KOPT-K1 (cell line): Measurements from ENCODE around the gene ARHGAP30.

Source experiments
- H3K27ac ChIP-seq: fragments of 200-600 bp; sonication (generic); 2 replicates; pipeline ENCODE4 v1.5.1; 2016; ENCODE audit warnings: antibody characterized with exemption, mild to moderate bottlenecking, low read depth, low read length; ENCODE audit not compliant: poor library complexity, severe bottlenecking
- H3K36me3 ChIP-seq: fragments of 200-600 bp; sonication (generic); 2 replicates; pipeline ENCODE4 v1.5.1; 2017; ENCODE audit warnings: antibody characterized with exemption, mild to moderate bottlenecking, low read length, moderate library complexity; ENCODE audit not compliant: insufficient read depth
- H3K9me3 ChIP-seq: fragments of 200-600 bp; sonication (generic); 2 replicates; pipeline ENCODE4 v1.5.1; 2017; ENCODE audit warnings: antibody characterized with exemption, low read length, mild to moderate bottlenecking; ENCODE audit not compliant: insufficient read depth, poor library complexity, severe bottlenecking

Gene ARHGAP30

DNA sequence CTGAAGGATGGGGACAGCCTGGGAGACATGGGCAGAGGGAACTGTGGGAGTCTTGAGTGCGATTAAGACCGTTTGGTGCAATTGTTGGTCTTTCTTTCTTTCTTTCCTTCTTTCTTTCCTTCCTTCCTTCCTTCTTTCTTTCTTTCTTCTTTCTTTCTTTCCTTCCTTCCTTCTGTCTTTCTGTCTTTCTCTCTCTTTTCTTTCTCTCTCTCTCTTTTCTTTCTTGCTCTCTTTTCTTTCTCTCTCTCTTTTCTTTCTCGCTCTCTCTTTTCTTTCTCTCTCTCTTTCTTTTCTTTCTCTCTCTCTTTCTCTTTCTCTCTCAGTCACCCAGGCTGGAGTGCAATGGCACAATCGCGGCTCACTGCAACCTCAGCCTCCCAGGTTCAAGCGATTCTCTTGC lies 25.5 kb upstream of the ARHGAP30 start:
- Histone ChIP-seq H3K36me3 (peaks cover 14% of the 10 kb centered on the region), H3K27ac (no peak overlapping the region), H3K9me3 (no peaks in the 10 kb centered on the region)

DNA sequence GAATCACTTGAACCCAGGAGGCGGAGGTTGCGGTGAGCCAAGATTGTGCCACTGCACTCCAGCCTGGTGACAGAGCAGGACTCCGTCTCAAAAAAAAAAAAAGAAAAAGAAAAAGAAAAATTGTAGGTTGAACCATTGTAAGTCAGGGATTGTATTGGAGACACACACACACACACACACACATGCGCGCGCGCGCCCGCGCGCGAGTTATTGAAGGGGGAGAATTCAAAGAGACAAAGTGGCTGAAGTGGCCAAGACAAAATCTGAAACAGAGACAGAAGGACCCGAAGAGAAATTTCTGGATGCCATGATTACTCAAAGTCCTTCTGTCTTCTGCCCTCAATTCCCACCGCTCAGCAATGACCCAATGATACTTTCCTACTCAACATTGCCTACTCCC lies 24.8 kb upstream of the ARHGAP30 start:
- no peaks in the 10 kb centered on the region for H3K9me3 ChIP-seq
- no peak overlapping the region for H3K27ac ChIP-seq
- H3K36me3 ChIP-seq: peaks cover 6% of the 10 kb centered on the region

DNA sequence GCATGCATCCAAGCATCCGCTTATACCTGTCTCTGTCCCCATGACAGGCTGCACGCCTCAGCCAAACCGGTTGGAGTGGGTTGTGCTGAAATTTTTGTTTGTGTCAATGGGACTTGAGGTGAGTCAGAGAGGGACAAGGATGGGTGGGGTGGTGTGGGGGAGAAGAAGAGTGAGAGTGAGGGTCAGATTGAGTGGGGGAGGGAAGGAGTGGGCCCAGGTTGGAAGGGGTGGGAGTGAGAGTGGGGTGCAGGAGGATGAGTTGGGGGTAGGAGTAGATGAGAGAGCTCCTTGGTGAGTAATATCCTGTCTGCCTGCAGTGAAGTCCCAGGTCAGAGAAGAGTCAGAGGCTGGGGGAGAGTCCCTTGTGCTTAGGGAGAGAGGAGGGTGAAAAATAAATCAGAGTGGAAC lies 22.9 kb upstream of the ARHGAP30 start:
- H3K27ac ChIP-seq: no peak overlapping the region
- no peaks in the 10 kb centered on the region for H3K36me3 ChIP-seq
- no peaks in the 10 kb centered on the region for H3K9me3 ChIP-seq

DNA sequence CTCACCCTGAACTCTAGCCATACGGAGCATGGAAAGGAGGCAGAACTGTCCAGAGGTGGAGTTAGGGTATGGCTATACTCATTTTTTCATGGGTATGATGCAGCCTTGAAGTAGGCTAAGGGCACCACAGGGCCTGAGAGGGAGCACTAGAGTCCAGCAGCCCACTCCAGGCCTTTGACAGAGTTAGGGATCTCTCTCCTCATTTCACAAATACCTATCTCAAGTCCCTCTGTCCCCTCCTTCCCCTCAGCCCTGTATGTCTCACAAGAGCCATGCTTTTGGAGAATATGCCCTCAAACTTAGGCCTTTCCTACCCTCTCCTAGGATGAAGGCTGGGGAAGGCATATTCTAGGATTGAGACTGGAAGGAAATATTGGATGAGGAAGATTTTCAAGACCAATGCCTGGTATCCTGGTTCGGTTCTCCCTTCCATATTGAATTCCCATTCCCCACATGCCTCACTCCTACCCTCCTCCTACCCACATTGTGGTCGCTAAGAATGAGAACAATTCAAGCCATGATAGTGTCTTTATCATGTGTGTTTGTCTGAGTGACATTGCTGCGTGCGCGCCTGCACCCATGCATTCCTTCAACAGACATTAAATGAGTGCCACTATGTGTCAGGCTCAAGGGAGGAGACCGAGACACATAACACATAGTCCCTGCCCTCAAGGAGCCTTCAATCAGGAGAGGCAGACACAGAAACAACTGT lies 22.3 kb upstream of the ARHGAP30 start:
- Histone ChIP-seq H3K27ac (no peak overlapping the region), H3K36me3 (no peaks in the 10 kb centered on the region), H3K9me3 (no peaks in the 10 kb centered on the region)

DNA sequence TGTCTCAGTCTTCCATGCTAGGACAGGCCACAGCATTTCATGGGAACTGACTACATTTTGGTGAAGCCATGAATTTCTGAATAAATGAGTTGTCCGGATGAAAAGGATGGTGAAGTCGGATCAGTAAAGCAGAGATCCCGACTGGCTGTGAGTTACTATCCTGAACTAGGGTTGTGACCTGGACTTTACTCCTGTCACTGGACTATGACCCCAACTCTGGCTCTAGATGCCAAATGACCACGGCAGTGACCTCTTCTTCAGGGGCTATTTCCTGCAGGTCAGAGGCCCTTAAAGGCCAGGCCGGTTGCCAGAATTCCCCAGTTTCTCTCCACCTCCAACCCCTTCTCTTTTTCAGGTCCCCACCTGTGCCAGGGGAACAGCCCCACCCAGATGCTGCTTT lies 21.4 kb upstream of the ARHGAP30 start:
- Histone ChIP-seq H3K36me3 (no peaks in the 10 kb centered on the region), H3K27ac (no peak overlapping the region), H3K9me3 (no peaks in the 10 kb centered on the region)

DNA sequence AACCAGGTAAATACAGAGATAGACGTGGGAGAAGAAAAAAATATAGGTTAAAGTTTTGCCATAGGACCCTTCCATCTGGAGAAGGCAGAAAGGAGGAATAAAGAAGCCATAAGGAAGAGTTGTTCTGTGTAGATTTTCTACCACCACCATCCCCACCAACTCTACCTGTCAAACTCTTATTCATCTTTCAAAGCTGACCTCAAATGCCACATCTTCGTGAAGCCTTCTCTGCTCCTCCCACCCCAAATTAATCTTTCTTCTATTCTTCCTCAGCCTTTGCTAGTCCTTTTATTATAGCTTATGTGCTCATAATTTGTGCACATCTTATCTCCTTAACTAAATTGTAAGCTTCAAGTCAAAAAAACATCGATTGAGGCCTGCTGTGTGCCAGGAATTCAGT lies 20.9 kb upstream of the ARHGAP30 start:
- Histone ChIP-seq H3K27ac (no peak overlapping the region), H3K9me3 (no peaks in the 10 kb centered on the region), H3K36me3 (no peaks in the 10 kb centered on the region)

DNA sequence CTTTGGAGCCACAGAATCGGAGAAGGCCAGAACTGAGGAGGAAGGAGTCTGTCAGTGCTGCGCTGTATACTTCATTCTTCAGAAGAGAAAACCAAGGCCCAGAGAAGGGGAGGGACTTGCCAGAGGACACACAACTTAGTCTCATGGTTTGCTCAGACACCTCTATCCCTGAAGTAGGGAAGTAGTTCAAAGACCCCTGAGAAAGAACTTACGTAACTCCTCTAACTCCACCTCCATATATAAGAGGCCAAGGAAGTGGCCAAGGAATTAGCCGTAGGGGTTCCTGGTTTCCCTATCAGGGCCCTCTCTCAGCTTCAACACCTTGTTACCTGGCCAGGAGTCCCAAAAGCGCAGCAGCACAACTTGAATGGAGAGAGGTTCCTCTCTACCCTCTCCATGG lies 20.2 kb upstream of the ARHGAP30 start:
- no peaks in the 10 kb centered on the region for H3K9me3 ChIP-seq
- no peaks in the 10 kb centered on the region for H3K36me3 ChIP-seq
- H3K27ac ChIP-seq: no peak overlapping the region

DNA sequence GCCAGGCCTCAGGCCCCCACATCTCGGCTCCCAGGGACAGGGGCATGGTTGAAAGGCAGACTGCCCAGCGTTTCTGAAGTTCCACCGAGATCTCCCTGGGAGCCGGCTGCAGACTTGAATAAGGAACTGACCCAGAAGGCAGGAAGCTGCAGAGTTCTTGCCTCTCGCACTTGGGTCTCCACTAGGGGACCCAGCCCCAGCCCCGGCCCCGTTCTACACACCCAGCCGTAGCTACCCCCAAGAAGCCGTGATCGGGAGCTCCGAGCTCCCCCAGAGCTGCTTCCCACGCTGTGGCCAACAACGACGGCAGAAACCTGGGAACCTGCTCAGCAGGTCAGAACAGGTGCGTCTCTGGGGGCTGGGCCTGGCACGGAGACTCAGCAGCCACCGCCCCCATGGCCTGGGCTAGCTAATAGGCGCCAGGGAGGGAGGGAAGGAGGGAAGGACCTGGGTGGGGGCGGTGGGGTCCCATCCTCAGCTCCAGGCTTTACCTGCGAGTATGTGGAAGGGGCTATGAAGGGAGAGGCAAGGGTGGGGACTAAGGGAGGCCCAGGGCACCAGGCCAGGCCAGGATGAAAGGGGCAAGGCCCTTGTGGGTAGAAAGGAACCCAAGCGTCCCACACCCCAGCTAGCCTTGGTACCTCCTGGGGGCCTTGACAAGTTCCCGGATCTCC lies 19.7 kb upstream of the ARHGAP30 start, which contains the start of gene NECTIN4:
Gene NECTIN4 (minus strand): TSS at position 308 of the 674 bp plus-strand sequence. CDS start 262 bp downstream, at position 46.
- Histone ChIP-seq H3K27ac (no peak within 1 kb of the TSS), H3K9me3 (no peaks in the 10 kb centered on the region)

DNA sequence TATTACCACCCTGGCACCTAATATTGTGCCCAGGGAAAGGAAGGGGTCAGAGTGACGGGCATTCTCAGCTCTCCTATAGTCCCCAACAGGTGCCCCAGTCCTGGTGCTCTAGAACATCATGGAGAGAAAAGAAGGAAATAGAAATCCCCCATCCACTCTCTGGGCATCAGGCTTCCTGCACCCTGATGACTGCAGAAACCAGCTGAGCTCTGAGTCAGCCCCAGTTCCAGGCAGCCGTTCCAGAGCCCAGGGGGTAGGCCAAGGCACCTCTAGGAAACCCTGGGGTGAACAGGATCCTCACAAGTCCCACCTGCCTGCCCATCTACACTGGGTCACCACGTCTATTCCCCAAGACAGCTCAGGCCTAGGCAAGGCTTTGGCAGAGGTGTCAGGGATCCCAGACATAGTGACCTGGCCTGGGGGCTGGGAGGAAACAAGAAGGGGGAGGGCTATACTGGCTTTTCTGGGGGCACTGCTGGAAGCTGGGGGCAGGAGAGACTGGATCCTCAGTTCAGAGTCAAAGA lies 19.0 kb upstream of the ARHGAP30 start:
- Histone ChIP-seq H3K9me3 (no peaks in the 10 kb centered on the region), H3K36me3 (no peaks in the 10 kb centered on the region), H3K27ac (no peak overlapping the region)

More for the DNA sequence above, 19.7 kb upstream of the ARHGAP30 start, which contains the start of gene NECTIN4:
- no peaks in the 10 kb centered on the region for H3K36me3 ChIP-seq

DNA sequence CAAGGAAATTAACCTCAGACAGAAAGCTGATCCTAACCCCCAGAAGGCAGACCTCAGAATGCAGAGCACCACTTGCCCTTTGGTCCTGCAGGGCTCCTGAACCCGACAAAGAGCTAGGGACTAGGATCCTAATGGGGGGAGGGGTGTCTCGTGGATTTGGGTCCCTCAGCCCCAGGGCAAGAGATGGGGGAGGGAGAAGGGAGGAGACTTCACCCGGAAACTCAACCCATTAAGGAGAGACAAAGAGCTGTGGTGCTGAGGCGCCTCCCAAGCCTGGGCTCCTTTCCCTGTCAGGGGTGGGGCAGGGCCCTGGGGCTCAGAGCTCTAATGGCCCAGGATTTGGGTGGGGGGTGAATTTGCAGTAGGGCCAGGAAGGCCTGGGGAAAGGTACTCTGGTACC lies 16.8 kb upstream of the ARHGAP30 start:
- H3K9me3 ChIP-seq: no peaks in the 10 kb centered on the region
- H3K36me3 ChIP-seq: no peaks in the 10 kb centered on the region
- H3K27ac ChIP-seq: no peak overlapping the region

DNA sequence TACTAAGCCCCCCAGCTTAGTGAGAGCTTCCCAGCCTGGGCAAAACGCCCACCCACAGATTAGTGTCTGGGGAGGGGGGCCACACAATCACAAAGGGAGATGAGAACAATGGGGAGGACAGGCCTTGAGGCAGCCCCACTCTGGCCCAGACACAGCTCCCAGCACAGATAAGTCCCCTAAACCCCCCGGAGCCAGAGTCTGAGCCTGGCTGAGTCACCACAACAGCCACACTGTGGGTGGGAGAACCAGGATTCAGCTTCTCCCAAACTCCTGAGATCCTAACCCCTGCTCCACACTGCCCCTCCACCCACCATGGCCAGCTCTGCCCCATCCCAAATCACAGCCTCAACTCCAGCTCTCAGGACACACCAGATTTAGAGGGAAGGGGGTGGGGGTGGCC lies 15.5 kb upstream of the ARHGAP30 start:
- H3K36me3 ChIP-seq: no peaks in the 10 kb centered on the region
- no peak overlapping the region for H3K27ac ChIP-seq
- H3K9me3 ChIP-seq: no peaks in the 10 kb centered on the region

DNA sequence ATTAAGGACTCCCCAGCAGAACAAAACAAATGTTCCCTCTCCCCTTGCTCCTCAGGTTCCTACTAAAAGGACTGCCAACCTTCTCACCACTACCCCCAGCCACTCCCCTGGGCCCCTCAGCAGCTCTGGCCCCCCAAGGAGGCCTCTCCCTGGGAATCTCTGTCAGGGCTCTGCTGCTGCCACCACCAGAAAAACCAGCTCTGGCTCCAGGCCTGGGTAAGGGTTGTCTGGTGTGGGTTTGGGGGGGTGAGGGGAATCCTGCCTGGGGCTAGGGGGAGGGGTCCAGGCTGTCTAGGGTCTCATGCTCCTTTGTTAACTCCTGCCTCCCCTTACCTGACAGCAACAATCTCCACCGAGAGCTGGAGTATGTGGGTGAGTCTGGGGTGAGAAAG lies 14.9 kb upstream of the ARHGAP30 start:
- Histone ChIP-seq H3K36me3 (no peaks in the 10 kb centered on the region), H3K9me3 (no peaks in the 10 kb centered on the region), H3K27ac (no peak overlapping the region)

DNA sequence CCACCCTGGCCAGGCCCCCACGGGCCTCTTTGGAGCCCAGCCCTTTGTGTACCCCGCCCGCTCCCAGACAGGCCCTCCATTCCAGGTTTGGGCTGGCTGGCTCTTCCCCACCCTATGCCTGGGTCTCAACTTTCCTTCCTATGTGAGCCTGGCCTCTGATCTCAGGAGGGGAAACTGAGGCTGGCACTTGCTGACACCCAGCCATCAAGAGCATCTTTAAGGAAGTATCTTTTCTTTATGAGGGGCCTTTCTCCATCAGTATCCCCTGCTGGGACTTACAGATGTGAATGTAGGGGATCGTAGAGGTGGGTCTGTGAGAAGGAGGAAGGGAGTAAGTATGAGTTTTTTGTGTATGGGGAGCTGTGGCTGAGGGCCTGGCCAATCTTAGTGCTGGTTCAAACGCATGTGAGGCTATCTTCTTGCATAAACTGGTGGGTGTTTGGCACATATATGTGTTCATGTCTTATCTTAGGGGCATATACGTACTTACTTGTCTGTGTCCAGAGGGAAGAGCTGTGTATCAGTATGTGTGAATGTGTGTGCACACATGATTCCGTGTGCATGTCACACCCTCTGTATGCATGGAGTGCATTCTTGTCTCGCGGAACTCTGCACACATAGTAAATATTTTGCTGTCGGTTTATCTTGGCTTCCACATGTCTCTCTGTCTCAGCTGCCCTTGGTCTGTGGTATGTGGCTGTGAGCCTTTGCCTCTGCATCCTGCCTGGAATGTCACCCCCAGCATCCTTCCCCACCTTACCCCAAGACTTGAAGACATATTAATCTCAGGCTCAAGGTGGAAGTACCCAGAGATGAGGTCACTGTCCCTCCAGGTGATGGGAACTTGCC lies 14.3 kb upstream of the ARHGAP30 start:
- Histone ChIP-seq H3K27ac (no peak overlapping the region), H3K36me3 (no peaks in the 10 kb centered on the region), H3K9me3 (no peaks in the 10 kb centered on the region)

DNA sequence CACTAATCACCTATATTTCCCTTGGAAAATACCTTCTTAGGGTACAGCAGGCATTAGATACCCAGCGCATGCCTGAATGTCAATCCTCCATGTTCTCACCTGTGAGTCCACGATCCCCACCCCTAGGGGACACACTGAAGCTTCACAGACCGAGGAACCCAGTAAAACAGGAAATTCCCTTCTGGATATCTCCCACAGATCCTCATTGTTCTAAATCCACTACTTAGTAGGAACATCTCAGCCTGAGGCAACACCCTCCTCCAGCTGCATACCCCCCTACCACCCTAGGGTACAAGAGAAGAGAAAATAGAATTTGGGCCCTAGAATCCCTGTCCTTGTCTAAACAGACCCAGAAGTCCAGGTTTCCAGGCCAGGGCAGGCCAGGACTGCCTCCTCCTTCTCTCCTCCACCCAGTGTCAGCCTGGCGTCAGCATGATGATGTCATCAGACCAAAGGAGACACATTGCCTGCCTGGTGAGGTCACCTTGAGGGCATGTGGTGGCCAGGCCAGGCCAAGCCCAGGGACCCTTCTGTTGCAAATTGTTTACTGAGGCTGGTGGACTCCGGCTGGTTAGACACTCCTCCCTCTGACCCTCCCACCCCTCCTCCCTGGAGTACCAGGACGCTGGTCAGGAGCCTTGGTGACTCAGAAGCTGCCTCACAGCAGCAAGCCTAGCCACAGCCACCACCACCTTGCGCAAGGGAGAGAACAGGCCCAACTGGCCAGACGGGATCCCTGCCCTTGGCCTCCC lies 13.5 kb upstream of the ARHGAP30 start:
- no peaks in the 10 kb centered on the region for H3K36me3 ChIP-seq
- no peaks in the 10 kb centered on the region for H3K9me3 ChIP-seq
- no peak overlapping the region for H3K27ac ChIP-seq
